H1 (cell line): ENCODE data around the gene SRPRB. TPM values are rescaled to one million over a fixed set of nuclear protein-coding genes. Genes with fewer than 3 reads are reported as not detected.
A peak's percentile ranks its signal among the peaks of the same experiment; 100 is the strongest.

Source experiments
- CTCF ChIA-PET: fragments of 300-600 bp; sonication (Branson Sonifier 250); formaldehyde crosslinking; loops from one replicate; lab custom pipeline; 2021; ENCODE audit not compliant: partially characterized antibody; lab: Charles Lee
- POLR2A ChIA-PET: fragments of 300-600 bp; sonication (Branson Sonifier 250); formaldehyde crosslinking; loops from one replicate; lab custom pipeline; 2021; ENCODE audit warnings: inconsistent platforms; ENCODE audit not compliant: partially characterized antibody; lab: Charles Lee
- DNase-seq, 2 experiments: peaks; one replicate each; pipeline versions ENCODE4 v3.0.0 to v3.0.0-alpha.2; 2010 to 2022; ENCODE audit warnings: low spot score in 2 of 2, low read depth in 1 of 2, mixed read lengths in 1 of 2
- FAIRE-seq: peaks from 2 replicates; lab custom pipeline; 2011; peaks lifted over from hg19 to GRCh38; lab: Jason Lieb, UNC
- H2AFZ ChIP-seq: 2 replicates; pipeline ENCODE4 v1.8.1; 2012; ENCODE audit warnings: low read length, inconsistent platforms
- H2AK5ac ChIP-seq: 2 replicates; pipeline ENCODE4 v1.6.1; 2013; ENCODE audit warnings: low read depth, low read length
- H2BK120ac ChIP-seq: replicated peaks from 2 replicates; pipeline ENCODE3; 2013; ENCODE audit warnings: low read depth, low read length, inconsistent platforms
- H2BK12ac ChIP-seq: 2 replicates; pipeline ENCODE4 v1.6.1; 2013; ENCODE audit warnings: low read depth, low read length
- H2BK15ac ChIP-seq: 2 replicates; pipeline ENCODE4 v1.6.1; 2013; ENCODE audit warnings: low read length
- H2BK20ac ChIP-seq: 2 replicates; pipeline ENCODE4 v1.6.1; 2013; ENCODE audit warnings: low read length
- H2BK5ac ChIP-seq: 2 replicates; pipeline ENCODE4 v1.6.1; 2013; ENCODE audit warnings: low read depth, low read length
- H3K14ac ChIP-seq: 2 replicates; pipeline ENCODE4 v1.6.1; 2013; ENCODE audit warnings: inconsistent platforms; ENCODE audit not compliant: insufficient read length
- H3K18ac ChIP-seq: 2 replicates; pipeline ENCODE4 v1.6.1; 2013; ENCODE audit warnings: low read length; ENCODE audit errors: extremely low read depth
- H3K23ac ChIP-seq: 2 replicates; pipeline ENCODE4 v1.6.1; 2013; ENCODE audit warnings: inconsistent platforms; ENCODE audit not compliant: insufficient read length
- H3K23me2 ChIP-seq: 2 replicates; pipeline ENCODE4 v1.6.1; 2013; ENCODE audit warnings: low read depth, low read length
- H3K27ac ChIP-seq: 2 replicates; pipeline ENCODE4 v1.6.1; 2011; ENCODE audit warnings: low read depth, low read length, inconsistent platforms
- H3K27me3 ChIP-seq, 4 experiments: replicated peaks in 1 of 4; 1 replicate in 1 of 4; 2 replicates in 3 of 4; pipeline versions ENCODE4 v1.6.1 to v1.8.1; 2011 to 2013; ENCODE audit warnings: low read length in 3 of 4, mild to moderate bottlenecking in 3 of 4, inconsistent platforms in 2 of 4, mixed read lengths in 2 of 4, moderate library complexity in 1 of 4; ENCODE audit not compliant: control insufficient read depth in 3 of 4, insufficient read depth in 3 of 4; ENCODE audit errors: extremely low read depth in 1 of 4
- H3K36me3 ChIP-seq, 4 experiments: 2 replicates each; pipeline versions ENCODE4 v1.6.1 to v1.8.1; 2011 to 2013; ENCODE audit warnings: mild to moderate bottlenecking in 4 of 4, low read length in 3 of 4, moderate library complexity in 2 of 4, control low read depth in 1 of 4, inconsistent platforms in 1 of 4; ENCODE audit not compliant: insufficient read depth in 4 of 4, control insufficient read depth in 2 of 4
- H3K4ac ChIP-seq: replicated peaks from 2 replicates; pipeline ENCODE3; 2013; ENCODE audit warnings: low read length, low read depth, mixed read lengths, inconsistent platforms; ENCODE audit not compliant: insufficient read length
- H3K4me1 ChIP-seq, 4 experiments: replicated peaks in 1 of 4; 1 replicate in 1 of 4; 2 replicates in 3 of 4; pipeline versions ENCODE4 v1.6.1 to v1.8.1; 2011 to 2013; ENCODE audit warnings: low read length in 3 of 4, inconsistent platforms in 2 of 4, mixed read lengths in 1 of 4; ENCODE audit not compliant: insufficient read depth in 4 of 4, control insufficient read depth in 3 of 4
- H3K4me2 ChIP-seq, 2 experiments: 2 replicates each; pipeline versions ENCODE4 v1.6.1 to v1.8.1; 2011 to 2013; ENCODE audit warnings: low read depth in 2 of 2, low read length in 2 of 2, control low read depth in 1 of 2, inconsistent platforms in 1 of 2, mild to moderate bottlenecking in 1 of 2; ENCODE audit not compliant: insufficient read depth in 1 of 2
- H3K4me3 ChIP-seq, 4 experiments: fragments of 200-600, 300-600 bp in 1 of 4; sonication (generic), shearing (Covaris generic), sonication (Bioruptor Twin) in 1 of 4; 2 replicates each; pipeline versions ENCODE4 v1.5.1 to v1.8.1; 2011 to 2016; ENCODE audit warnings: low read length in 4 of 4, low read depth in 3 of 4, control low read depth in 2 of 4, inconsistent platforms in 2 of 4, mild to moderate bottlenecking in 2 of 4, mixed read lengths in 1 of 4, moderate library complexity in 1 of 4; ENCODE audit not compliant: insufficient read depth in 2 of 4; ENCODE audit errors: extremely low read depth in 1 of 4
- H3K56ac ChIP-seq: replicated peaks from 2 replicates; pipeline ENCODE3; 2013; ENCODE audit warnings: low read depth, mild to moderate bottlenecking, mixed read lengths, low read length, inconsistent platforms; ENCODE audit not compliant: insufficient read length
- H3K79me1 ChIP-seq: 2 replicates; pipeline ENCODE4 v1.6.1; 2013; ENCODE audit warnings: low read depth, low read length, control low read depth
- H3K79me2 ChIP-seq, 2 experiments: 2 replicates each; pipeline versions ENCODE4 v1.6.1 to v1.8.1; 2012 to 2013; ENCODE audit warnings: low read length in 2 of 2, mild to moderate bottlenecking in 2 of 2, inconsistent platforms in 1 of 2; ENCODE audit not compliant: insufficient read depth in 2 of 2, control insufficient read depth in 1 of 2
- H3K9ac ChIP-seq, 4 experiments: replicated peaks in 1 of 4; 1 replicate in 1 of 4; 2 replicates in 3 of 4; pipeline versions ENCODE4 v1.6.1 to v1.8.1; 2011 to 2013; ENCODE audit warnings: low read depth in 3 of 4, low read length in 3 of 4, control low read depth in 2 of 4, mild to moderate bottlenecking in 2 of 4, moderate library complexity in 2 of 4, inconsistent platforms in 1 of 4; ENCODE audit errors: extremely low read depth in 1 of 4
- H3K9me3 ChIP-seq, 2 experiments: 2 replicates each; pipeline versions ENCODE4 v1.6.1 to v1.8.1; 2012 to 2013; ENCODE audit warnings: mild to moderate bottlenecking in 2 of 2, moderate library complexity in 2 of 2, control low read depth in 1 of 2, inconsistent platforms in 1 of 2, low read depth in 1 of 2, low read length in 1 of 2, mixed read lengths in 1 of 2; ENCODE audit not compliant: insufficient read depth in 2 of 2
- H4K20me1 ChIP-seq, 2 experiments: replicated peaks in 1 of 2; 2 replicates each; pipeline versions ENCODE3 to v1.8.1; 2011 to 2013; ENCODE audit warnings: inconsistent platforms in 2 of 2, low read length in 2 of 2, mild to moderate bottlenecking in 1 of 2; ENCODE audit not compliant: insufficient read depth in 2 of 2, control insufficient read depth in 1 of 2
- H4K5ac ChIP-seq: 2 replicates; pipeline ENCODE4 v1.6.1; 2013; ENCODE audit warnings: low read length, low read depth, mixed read lengths, inconsistent platforms; ENCODE audit not compliant: insufficient read length
- H4K8ac ChIP-seq: 2 replicates; pipeline ENCODE4 v1.8.0; 2013; ENCODE audit warnings: mild to moderate bottlenecking, moderate library complexity, low read length, inconsistent platforms; ENCODE audit not compliant: insufficient read depth; ENCODE audit errors: extremely low read depth
- H4K91ac ChIP-seq: replicated peaks from 2 replicates; pipeline ENCODE3; 2013; ENCODE audit warnings: low read length, mixed read lengths, inconsistent platforms; ENCODE audit not compliant: insufficient read length
- CBX8 ChIP-seq: fragments of 300-800, 300-1000 bp; sonication (generic); IDR thresholded peaks from 2 replicates; pipeline ENCODE4 v1.7.1; 2016; ENCODE audit warnings: low read depth, low read length, borderline replicate concordance
- CHD2 ChIP-seq: IDR thresholded peaks from 2 replicates; pipeline ENCODE4 v1.6.1; 2012; ENCODE audit warnings: low read length, improper control_type of control experiment
- EGR1 ChIP-seq: IDR thresholded peaks from 2 replicates; pipeline ENCODE4 v1.6.1; 2011; ENCODE audit warnings: low read depth, low read length, borderline replicate concordance
- MAFK ChIP-seq: IDR thresholded peaks from 2 replicates; pipeline ENCODE4 v1.6.1; 2012; ENCODE audit warnings: low read depth, mild to moderate bottlenecking, improper control_type of control experiment, low read length
- PHF8 ChIP-seq: fragments of 200-600 bp; sonication (generic); conservative IDR thresholded peaks from 2 replicates; pipeline ENCODE4 v1.7.1; 2012; ENCODE audit warnings: low read depth, mild to moderate bottlenecking, inconsistent platforms, low read length, moderate library complexity
- SAP30 ChIP-seq: fragments of 300-600 bp; sonication (generic); IDR thresholded peaks from 2 replicates; pipeline ENCODE4 v1.7.1; 2012; ENCODE audit warnings: low read length, moderate library complexity, mild to moderate bottlenecking, inconsistent platforms; ENCODE audit not compliant: insufficient read depth, insufficient replicate concordance
- SP1 ChIP-seq: IDR thresholded peaks from 2 replicates; pipeline ENCODE4 v1.6.1; 2011; ENCODE audit warnings: low read depth, low read length
- SP4 ChIP-seq: IDR thresholded peaks from 2 replicates; pipeline ENCODE4 v1.6.1; 2012; ENCODE audit warnings: low read length, inconsistent platforms
- SUZ12 ChIP-seq: fragments of 200-600 bp; sonication (generic); IDR thresholded peaks from 2 replicates; pipeline ENCODE4 v1.6.1; 2012; ENCODE audit warnings: mild to moderate bottlenecking, inconsistent platforms, low read length, moderate library complexity, mixed read lengths
- TAF1 ChIP-seq: IDR thresholded peaks from 2 replicates; pipeline ENCODE4 v1.6.1; 2011; ENCODE audit warnings: mild to moderate bottlenecking, low read depth, low read length
- YY1 ChIP-seq: IDR thresholded peaks from 2 replicates; pipeline ENCODE4 v1.6.1; 2011; ENCODE audit warnings: low read depth, mild to moderate bottlenecking, low read length
- WGBS, 2 experiments: shearing (Covaris generic) in 1 of 2; methylation state at CpG; one replicate each; pipeline versions ENCODE4 v1.1.6 to v1.1.7; 2013 to 2015; ENCODE audit warnings: low lambda C conversion rate in 2 of 2, mixed read lengths in 2 of 2, inconsistent platforms in 1 of 2, low coverage in 1 of 2, missing lambda C conversion rate in 1 of 2; ENCODE audit not compliant: insufficient replicate concordance in 2 of 2, insufficient coverage in 1 of 2, insufficient read length in 1 of 2; ENCODE audit errors: extremely low coverage in 1 of 2, missing lambda C conversion rate in 1 of 2; 5-methylcytosine and 5-hydroxymethylcytosine counted together
- polyA plus RNA-seq, 7 experiments: library from polyadenylated mRNA; depleted of rRNA in 3 of 7; stranded (reverse) in 5 of 7; unstranded in 2 of 7; fragments of >200 nt in 5 of 7; fragments of 200-250 nt in 2 of 7; gene quantifications; 1 replicate in 5 of 7; 2 replicates in 1 of 7; 4 replicates in 1 of 7; pipeline versions ENCODE4 v1.2.1 to v1.2.3, GENCODE V29; 2011 to 2013; ENCODE audit warnings: missing spikeins in 2 of 7, mixed read lengths in 2 of 7
- total RNA-seq: library from RNA; stranded (reverse); fragmentation: NEBNext Ultra II Directional; extraction: Animal tissue kit (Norgen Biotek cat#: 25700); gene quantifications from 2 replicates; pipeline ENCODE4 v1.2.1, GENCODE V29; 2021

Gene SRPRB
- total and polyA plus RNA-seq, 2 of the 8 experiments (the other 6 are each of a cell fraction or from before 2014, with no cell fraction given), result 15.9 to 49.8 TPM

DNA sequence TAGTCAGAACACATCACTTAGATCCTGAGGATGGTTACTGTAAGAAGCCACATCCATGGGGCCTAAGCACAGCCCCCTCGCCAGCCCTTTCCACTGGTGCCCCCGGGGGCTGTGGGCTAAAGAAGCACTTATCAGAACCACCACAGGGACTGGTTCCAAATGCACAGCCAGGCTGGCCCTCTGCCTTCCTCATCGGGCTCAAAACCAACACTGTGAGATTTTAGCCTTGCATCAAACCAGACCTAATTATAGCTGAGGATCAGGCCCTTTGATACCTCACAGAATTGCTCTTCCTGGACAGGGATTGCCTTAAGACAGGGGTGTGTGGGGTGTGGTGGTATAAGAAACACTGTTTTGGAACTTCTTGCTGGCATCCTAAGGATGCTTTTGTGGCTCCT lies 23.7 kb downstream of the SRPRB start:
- Histone ChIP-seq H3K4me3 (no peak overlapping the region), H2BK120ac (no peak overlapping the region), H3K36me3 (peaks cover 0 to 1% (median 0%) of the 10 kb centered on the region in 4 experiments; a peak in 1 of 8 replicates), H2BK20ac (no peak overlapping the region), H3K9me3 (no peaks in the 10 kb centered on the region), H2AK5ac (no peak overlapping the region), H4K91ac (no peak overlapping the region), H3K14ac (no peak overlapping the region), H2AFZ (no peak overlapping the region), H3K56ac (no peak overlapping the region), H3K18ac (no peak overlapping the region), H4K20me1 (peaks cover 0 to 1% of the 10 kb centered on the region in 2 experiments), H4K8ac (no peak overlapping the region), H2BK5ac (no peak overlapping the region), H3K79me1 (no peaks in the 10 kb centered on the region), H3K4ac (no peak overlapping the region), H3K9ac (no peak overlapping the region), H3K79me2 (no peaks in the 10 kb centered on the region), H2BK12ac (no peak overlapping the region), H3K27me3 (no peaks in the 10 kb centered on the region), H3K27ac (no peak overlapping the region), H3K23ac (no peak overlapping the region), H2BK15ac (no peak overlapping the region), H3K4me1 (no peaks in the 10 kb centered on the region), H3K4me2 (no peak overlapping the region), H4K5ac (no peak overlapping the region), H3K23me2 (no peaks in the 10 kb centered on the region)
- DNase-seq, result peak in 1 of 2 experiments; percentile 37
- no peak for FAIRE-seq
- no peak for TF ChIP-seq PHF8
- TF ChIP-seq CHD2, result no peak
- no peak for TF ChIP-seq SP4
- TF ChIP-seq SUZ12, result no peak
- TF ChIP-seq EGR1, result no peak
- TF ChIP-seq YY1, result no peak
- TF ChIP-seq SAP30, result no peak
- TF ChIP-seq CBX8, result no peak
- TF ChIP-seq MAFK, result no peak
- no peak for TF ChIP-seq SP1
- TF ChIP-seq TAF1, result no peak
- POLR2A ChIA-PET, result no interaction called here
- CTCF ChIA-PET, result interaction anchor here (1.1 to 7.9 kb wide), 2 partner anchors 11 to 43 kb away, joined by 3 to 75 read pairs; no protein-coding TSS in a partner anchor
- WGBS, 2 experiments, result 90% methylated on average over 3 of the region's 3 CpGs; no CpG with 5 or more reads in 1 of the 2 experiments
